ENCODE results near the gene NR3C1.

NR3C1 gene

GRCh38 chr5:143309661-143310431, 93.6 kb downstream of the NR3C1 start:
- Histone ChIP-seq H2AFZ (ENCODE audit: low read depth, low read length) (no peak overlapping the region), H3K18ac (ENCODE audit: low read depth in 1 of 2, low read length in 2 of 2) (peak overlapping the region in 1 of 2 experiments; percentile 6), H3K9me3 (ENCODE audit: control insufficient read depth, low read length) (no peaks in the 10 kb centered on the region), H2BK15ac (ENCODE audit: low read depth, poor library complexity, severe bottlenecking) (no peak overlapping the region), H2AK5ac (ENCODE audit: low read length, severe bottlenecking) (no peak overlapping the region), H3K4me3 (ENCODE audit: insufficient read depth in 1 of 2, low read depth in 1 of 2, low read length in 2 of 2) (no peak overlapping the region), H3K23ac (ENCODE audit: low read length in 2 of 2) (no peak overlapping the region), H4K91ac (ENCODE audit: low read length) (no peak overlapping the region), H3K27ac (ENCODE audit: low read length, poor library complexity, severe bottlenecking) (no peak overlapping the region), H3K4ac (ENCODE audit: low read depth in 1 of 2, low read length in 2 of 2) (no peak overlapping the region), H3K14ac (ENCODE audit: low read length in 2 of 2) (no peak overlapping the region), H2BK12ac (ENCODE audit: low read length in 2 of 2) (no peak overlapping the region), H3K9ac (ENCODE audit: low read length) (no peak overlapping the region), H2BK120ac (ENCODE audit: low read depth, low read length) (peak overlapping the region; percentile 49), H2BK5ac (ENCODE audit: low read depth, low read length, poor library complexity, severe bottlenecking) (no peak overlapping the region), H3K4me2 (ENCODE audit: low read length, poor library complexity, severe bottlenecking) (no peak overlapping the region), H3K79me1 (replicated peaks; ENCODE audit: low read length, poor library complexity, severe bottlenecking) (peaks cover 9% of the 10 kb centered on the region), H3K27me3 (ENCODE audit: control insufficient read depth in 1 of 2, insufficient read depth in 1 of 2, low read length in 2 of 2) (no peaks in the 10 kb centered on the region), H3K4me1 (ENCODE audit: control insufficient read depth, insufficient read depth, low read depth, low read length) (peaks cover 3% of the 10 kb centered on the region), H4K8ac (ENCODE audit: low read length) (no peak overlapping the region), H3K36me3 (ENCODE audit: control insufficient read depth in 1 of 2, insufficient read depth in 2 of 2, low read depth in 1 of 2, low read length in 2 of 2) (peaks cover 7 to 77% of the 10 kb centered on the region in 2 experiments)
- WGBS, result 98% methylated on average over 5 of the region's 7 CpGs
- DNase-seq, result peak; percentile 52

DNA sequence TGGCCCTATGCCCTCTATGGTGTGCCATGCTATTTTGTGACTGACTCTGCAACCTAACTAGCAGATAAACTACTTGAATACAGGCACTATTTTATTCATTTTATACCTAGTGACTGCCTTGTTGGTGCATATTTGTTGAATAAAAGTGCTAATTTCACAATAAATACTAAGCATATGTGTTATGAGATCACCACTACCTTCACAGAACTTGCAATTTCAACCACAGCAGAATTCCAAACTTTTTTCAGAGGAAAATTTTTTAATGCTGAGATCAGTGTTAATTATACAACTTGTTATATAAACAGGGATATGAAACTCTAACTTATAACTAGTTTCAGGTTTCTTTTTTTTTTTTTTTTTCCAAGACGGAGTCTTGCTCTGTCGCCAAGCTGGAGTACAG, 94.8 kb downstream of the NR3C1 start:
- peak; percentile 33 for DNase-seq
- Histone ChIP-seq H3K18ac (ENCODE audit: low read depth in 1 of 2, low read length in 2 of 2) (no peak overlapping the region), H3K14ac (ENCODE audit: low read length in 2 of 2) (no peak overlapping the region), H3K4me2 (ENCODE audit: low read length, poor library complexity, severe bottlenecking) (no peak overlapping the region), H2AFZ (ENCODE audit: low read depth, low read length) (no peak overlapping the region), H3K36me3 (ENCODE audit: control insufficient read depth in 1 of 2, insufficient read depth in 2 of 2, low read depth in 1 of 2, low read length in 2 of 2) (peaks cover 7 to 89% of the 10 kb centered on the region in 2 experiments), H3K23ac (ENCODE audit: low read length in 2 of 2) (no peak overlapping the region), H4K91ac (ENCODE audit: low read length) (no peak overlapping the region), H2BK12ac (ENCODE audit: low read length in 2 of 2) (no peak overlapping the region), H2AK5ac (ENCODE audit: low read length, severe bottlenecking) (no peak overlapping the region), H4K8ac (ENCODE audit: low read length) (no peak overlapping the region), H3K4ac (ENCODE audit: low read depth in 1 of 2, low read length in 2 of 2) (no peak overlapping the region), H3K4me3 (ENCODE audit: insufficient read depth in 1 of 2, low read depth in 1 of 2, low read length in 2 of 2) (no peak overlapping the region), H3K27ac (ENCODE audit: low read length, poor library complexity, severe bottlenecking) (peak overlapping the region; percentile 23), H3K9me3 (ENCODE audit: control insufficient read depth, low read length) (no peaks in the 10 kb centered on the region), H3K79me1 (replicated peaks; ENCODE audit: low read length, poor library complexity, severe bottlenecking) (peaks cover 12% of the 10 kb centered on the region), H3K27me3 (ENCODE audit: control insufficient read depth in 1 of 2, insufficient read depth in 1 of 2, low read length in 2 of 2) (no peaks in the 10 kb centered on the region), H2BK120ac (ENCODE audit: low read depth, low read length) (no peak overlapping the region), H3K4me1 (ENCODE audit: control insufficient read depth, insufficient read depth, low read depth, low read length) (peaks cover 3% of the 10 kb centered on the region), H2BK15ac (ENCODE audit: low read depth, poor library complexity, severe bottlenecking) (no peak overlapping the region), H3K9ac (ENCODE audit: low read length) (peak overlapping the region; percentile 4), H2BK5ac (ENCODE audit: low read depth, low read length, poor library complexity, severe bottlenecking) (no peak overlapping the region)
- 98% methylated on average over 2 of the region's 2 CpGs for WGBS

DNA sequence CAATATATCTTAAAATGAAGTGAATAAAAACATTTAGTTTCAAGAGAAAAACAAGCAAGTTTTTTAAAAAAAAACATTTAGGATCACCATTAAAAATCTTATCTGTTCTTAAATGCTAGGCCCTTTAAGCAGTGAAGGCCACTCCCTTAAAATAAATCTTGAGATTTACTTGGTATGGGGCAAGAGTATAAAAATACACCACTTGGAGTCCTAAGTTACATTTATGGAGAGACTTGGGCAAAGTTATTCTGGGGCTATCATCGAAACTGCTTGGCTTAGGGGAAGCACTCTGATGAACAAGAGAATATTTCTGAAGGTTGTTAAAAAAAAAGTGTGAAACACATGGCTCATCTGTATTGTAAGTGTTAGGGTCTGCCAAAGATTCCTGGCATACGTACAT, 97.4 kb downstream of the NR3C1 start:
- no peak overlapping the region for H3K4me2 ChIP-seq (ENCODE audit: low read length, poor library complexity, severe bottlenecking)
- H3K4me3 ChIP-seq (ENCODE audit: insufficient read depth in 1 of 2, low read depth in 1 of 2, low read length in 2 of 2), result no peak overlapping the region
- no peak overlapping the region for H3K14ac ChIP-seq (ENCODE audit: low read length in 2 of 2)
- WGBS, result 100% methylated on average over 1 of the region's 2 CpGs
- no peak overlapping the region for H2BK12ac ChIP-seq (ENCODE audit: low read length in 2 of 2)
- H3K18ac ChIP-seq (ENCODE audit: low read depth in 1 of 2, low read length in 2 of 2), result no peak overlapping the region
- H3K27me3 ChIP-seq (ENCODE audit: control insufficient read depth in 1 of 2, insufficient read depth in 1 of 2, low read length in 2 of 2), result no peaks in the 10 kb centered on the region
- H2AK5ac ChIP-seq (ENCODE audit: low read length, severe bottlenecking), result no peak overlapping the region
- H3K4ac ChIP-seq (ENCODE audit: low read depth in 1 of 2, low read length in 2 of 2), result no peak overlapping the region
- H4K91ac ChIP-seq (ENCODE audit: low read length), result no peak overlapping the region
- H2BK5ac ChIP-seq (ENCODE audit: low read depth, low read length, poor library complexity, severe bottlenecking), result no peak overlapping the region
- H3K23ac ChIP-seq (ENCODE audit: low read length in 2 of 2), result no peak overlapping the region
- no peak overlapping the region for H4K8ac ChIP-seq (ENCODE audit: low read length)
- no peak overlapping the region for H3K27ac ChIP-seq (ENCODE audit: low read length, poor library complexity, severe bottlenecking)
- no peaks in the 10 kb centered on the region for H3K9me3 ChIP-seq (ENCODE audit: control insufficient read depth, low read length)
- H3K79me1 ChIP-seq (replicated peaks; ENCODE audit: low read length, poor library complexity, severe bottlenecking), result peaks cover 10% of the 10 kb centered on the region
- H2BK120ac ChIP-seq (ENCODE audit: low read depth, low read length), result no peak overlapping the region
- H3K36me3 ChIP-seq (ENCODE audit: control insufficient read depth in 1 of 2, insufficient read depth in 2 of 2, low read depth in 1 of 2, low read length in 2 of 2), result peaks cover 7 to 79% of the 10 kb centered on the region in 2 experiments
- DNase-seq, result no peak
- H3K9ac ChIP-seq (ENCODE audit: low read length), result no peak overlapping the region
- peaks cover 3% of the 10 kb centered on the region for H3K4me1 ChIP-seq (ENCODE audit: control insufficient read depth, insufficient read depth, low read depth, low read length)
- no peak overlapping the region for H2BK15ac ChIP-seq (ENCODE audit: low read depth, poor library complexity, severe bottlenecking)
- H2AFZ ChIP-seq (ENCODE audit: low read depth, low read length), result no peak overlapping the region

GRCh38 chr5:143304836-143305475, 98.5 kb downstream of the NR3C1 start:
- Histone ChIP-seq H3K9me3 (ENCODE audit: control insufficient read depth, low read length) (no peaks in the 10 kb centered on the region), H3K27ac (ENCODE audit: low read length, poor library complexity, severe bottlenecking) (no peak overlapping the region), H2AFZ (ENCODE audit: low read depth, low read length) (no peak overlapping the region), H3K79me1 (replicated peaks; ENCODE audit: low read length, poor library complexity, severe bottlenecking) (peaks cover 11% of the 10 kb centered on the region), H3K4ac (ENCODE audit: low read depth in 1 of 2, low read length in 2 of 2) (no peak overlapping the region), H4K8ac (ENCODE audit: low read length) (no peak overlapping the region), H3K9ac (ENCODE audit: low read length) (no peak overlapping the region), H2BK120ac (ENCODE audit: low read depth, low read length) (no peak overlapping the region), H3K4me2 (ENCODE audit: low read length, poor library complexity, severe bottlenecking) (no peak overlapping the region), H2BK15ac (ENCODE audit: low read depth, poor library complexity, severe bottlenecking) (no peak overlapping the region), H2BK12ac (ENCODE audit: low read length in 2 of 2) (no peak overlapping the region), H2AK5ac (ENCODE audit: low read length, severe bottlenecking) (no peak overlapping the region), H3K23ac (ENCODE audit: low read length in 2 of 2) (no peak overlapping the region), H3K36me3 (ENCODE audit: control insufficient read depth in 1 of 2, insufficient read depth in 2 of 2, low read depth in 1 of 2, low read length in 2 of 2) (peaks cover 7 to 78% of the 10 kb centered on the region in 2 experiments), H3K4me3 (ENCODE audit: insufficient read depth in 1 of 2, low read depth in 1 of 2, low read length in 2 of 2) (no peak overlapping the region), H3K14ac (ENCODE audit: low read length in 2 of 2) (no peak overlapping the region), H4K91ac (ENCODE audit: low read length) (no peak overlapping the region), H3K27me3 (ENCODE audit: control insufficient read depth in 1 of 2, insufficient read depth in 1 of 2, low read length in 2 of 2) (no peaks in the 10 kb centered on the region), H2BK5ac (ENCODE audit: low read depth, low read length, poor library complexity, severe bottlenecking) (no peak overlapping the region), H3K4me1 (ENCODE audit: control insufficient read depth, insufficient read depth, low read depth, low read length) (peaks cover 3% of the 10 kb centered on the region), H3K18ac (ENCODE audit: low read depth in 1 of 2, low read length in 2 of 2) (no peak overlapping the region)
- WGBS, result 80% methylated on average over 2 of the region's 2 CpGs
- no peak for DNase-seq

Data from mesenchymal stem cell (in vitro differentiated cells and primary cell).